Parathyroid adenoma (tissue), 2 donors: ENCODE results near the gene FAM78A.

ENCODE experiments used
- H2AFZ ChIP-seq: fragments of 300-600 bp; sonication (generic); one replicate; pipeline ENCODE4 v1.7.0; 2017; ENCODE audit warnings: antibody characterized with exemption, mild to moderate bottlenecking
- H3K27ac ChIP-seq: fragments of 300-600 bp; sonication (generic); one replicate; pipeline ENCODE4 v1.7.0; 2017
- H3K27me3 ChIP-seq: fragments of 300-600 bp; sonication (generic); one replicate; pipeline ENCODE4 v1.7.0; 2017; ENCODE audit warnings: low read length; ENCODE audit not compliant: control insufficient read depth, insufficient read depth
- H3K36me3 ChIP-seq: fragments of 300-600 bp; sonication (generic); one replicate; pipeline ENCODE4 v1.7.0; 2017; ENCODE audit warnings: low read length; ENCODE audit not compliant: control insufficient read depth, insufficient read depth
- H3K4me1 ChIP-seq: fragments of 300-600 bp; sonication (generic); one replicate; pipeline ENCODE4 v1.7.0; 2017; ENCODE audit warnings: control low read depth
- H3K4me2 ChIP-seq: fragments of 300-600 bp; sonication (generic); one replicate; pipeline ENCODE4 v1.7.0; 2017; ENCODE audit warnings: low read length
- H3K4me3 ChIP-seq: fragments of 300-600 bp; sonication (generic); one replicate; pipeline ENCODE4 v1.7.0; 2017; ENCODE audit warnings: low read depth, low read length
- H3K79me2 ChIP-seq: fragments of 300-600 bp; sonication (generic); one replicate; pipeline ENCODE4 v1.7.0; 2017; ENCODE audit warnings: control low read depth
- H3K9ac ChIP-seq: fragments of 300-600 bp; sonication (generic); one replicate; pipeline ENCODE4 v1.7.0; 2017; ENCODE audit warnings: mild to moderate bottlenecking
- H3K9me3 ChIP-seq: fragments of 300-600 bp; sonication (generic); one replicate; pipeline ENCODE4 v1.7.0; 2017; ENCODE audit warnings: low read length; ENCODE audit not compliant: control insufficient read depth
- TF ChIP-seq, protein P1 (sequence below): fragments of 300-600 bp; sonication (generic); IDR thresholded peaks from one replicate; pipeline ENCODE4 v1.7.0; 2017; ENCODE audit warnings: antibody characterized with exemption, mild to moderate bottlenecking
- donor health status: primary hyperparathyroidism.

Gene FAM78A

GRCh38 chr9:131258698-131259431, 17.4 kb downstream of the FAM78A start:
- H3K4me3 ChIP-seq: no peak overlapping the region
- no peaks in the 10 kb centered on the region for H3K4me1 ChIP-seq
- TF ChIP-seq, protein P1, sequence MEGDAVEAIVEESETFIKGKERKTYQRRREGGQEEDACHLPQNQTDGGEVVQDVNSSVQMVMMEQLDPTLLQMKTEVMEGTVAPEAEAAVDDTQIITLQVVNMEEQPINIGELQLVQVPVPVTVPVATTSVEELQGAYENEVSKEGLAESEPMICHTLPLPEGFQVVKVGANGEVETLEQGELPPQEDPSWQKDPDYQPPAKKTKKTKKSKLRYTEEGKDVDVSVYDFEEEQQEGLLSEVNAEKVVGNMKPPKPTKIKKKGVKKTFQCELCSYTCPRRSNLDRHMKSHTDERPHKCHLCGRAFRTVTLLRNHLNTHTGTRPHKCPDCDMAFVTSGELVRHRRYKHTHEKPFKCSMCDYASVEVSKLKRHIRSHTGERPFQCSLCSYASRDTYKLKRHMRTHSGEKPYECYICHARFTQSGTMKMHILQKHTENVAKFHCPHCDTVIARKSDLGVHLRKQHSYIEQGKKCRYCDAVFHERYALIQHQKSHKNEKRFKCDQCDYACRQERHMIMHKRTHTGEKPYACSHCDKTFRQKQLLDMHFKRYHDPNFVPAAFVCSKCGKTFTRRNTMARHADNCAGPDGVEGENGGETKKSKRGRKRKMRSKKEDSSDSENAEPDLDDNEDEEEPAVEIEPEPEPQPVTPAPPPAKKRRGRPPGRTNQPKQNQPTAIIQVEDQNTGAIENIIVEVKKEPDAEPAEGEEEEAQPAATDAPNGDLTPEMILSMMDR: no peak
- no peak overlapping the region for H3K9ac ChIP-seq
- no peaks in the 10 kb centered on the region for H3K27me3 ChIP-seq
- H3K36me3 ChIP-seq: no peaks in the 10 kb centered on the region
- no peaks in the 10 kb centered on the region for H3K79me2 ChIP-seq
- H2AFZ ChIP-seq: no peak overlapping the region
- no peaks in the 10 kb centered on the region for H3K9me3 ChIP-seq
- H3K4me2 ChIP-seq: no peak overlapping the region
- no peak overlapping the region for H3K27ac ChIP-seq

GRCh38 chr9:131258186-131258585, 18.1 kb downstream of the FAM78A start:
- TF ChIP-seq, protein P1: no peak
- Histone ChIP-seq H3K36me3 (no peaks in the 10 kb centered on the region), H3K4me1 (no peaks in the 10 kb centered on the region), H3K27ac (no peak overlapping the region), H3K79me2 (no peaks in the 10 kb centered on the region), H3K9ac (no peak overlapping the region), H2AFZ (no peak overlapping the region), H3K9me3 (no peaks in the 10 kb centered on the region), H3K4me3 (no peak overlapping the region), H3K27me3 (no peaks in the 10 kb centered on the region), H3K4me2 (no peak overlapping the region)

DNA sequence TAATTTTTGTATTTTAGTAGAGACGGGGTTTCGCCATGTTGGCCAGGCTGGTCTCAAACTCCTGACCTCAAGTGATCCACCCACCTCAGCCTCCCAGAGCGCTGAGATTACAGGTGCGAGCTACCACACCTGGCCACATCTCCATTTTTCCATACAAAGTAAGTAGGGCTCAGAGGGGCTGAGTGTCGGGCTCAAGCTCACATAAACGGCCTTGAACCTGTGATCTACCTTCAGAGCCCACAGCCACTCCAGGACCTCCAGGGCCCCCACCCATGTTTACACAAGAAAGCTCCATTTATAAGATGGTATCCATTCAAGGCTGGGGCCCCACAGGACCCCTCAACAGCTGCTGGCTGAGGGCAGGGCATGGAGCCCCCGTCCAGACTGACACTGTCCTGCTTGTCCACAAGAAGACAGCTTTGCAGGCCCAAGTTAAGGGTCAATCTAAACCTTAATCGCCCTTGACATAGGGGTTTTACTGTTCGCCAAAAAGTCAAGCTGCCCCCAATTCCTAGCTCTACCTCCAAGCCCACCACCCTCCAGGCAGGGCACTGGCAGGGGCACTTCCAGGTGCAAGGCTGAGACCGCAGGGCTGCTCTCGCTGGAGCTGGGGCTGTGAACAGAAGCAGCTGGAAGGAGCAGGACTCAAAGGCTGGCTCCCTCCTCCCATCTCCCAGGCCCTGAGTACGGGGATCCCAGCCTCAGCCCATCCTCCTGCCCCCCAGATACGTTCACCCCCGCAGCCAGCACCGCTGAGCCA, 18.9 kb downstream of the FAM78A start:
- no peak overlapping the region for H3K4me2 ChIP-seq
- no peaks in the 10 kb centered on the region for H3K9me3 ChIP-seq
- no peak overlapping the region for H3K27ac ChIP-seq
- no peaks in the 10 kb centered on the region for H3K4me1 ChIP-seq
- H2AFZ ChIP-seq: no peak overlapping the region
- H3K79me2 ChIP-seq: no peaks in the 10 kb centered on the region
- TF ChIP-seq, protein P1: no peak
- no peaks in the 10 kb centered on the region for H3K27me3 ChIP-seq
- H3K4me3 ChIP-seq: no peak overlapping the region
- H3K36me3 ChIP-seq: no peaks in the 10 kb centered on the region
- H3K9ac ChIP-seq: no peak overlapping the region

DNA sequence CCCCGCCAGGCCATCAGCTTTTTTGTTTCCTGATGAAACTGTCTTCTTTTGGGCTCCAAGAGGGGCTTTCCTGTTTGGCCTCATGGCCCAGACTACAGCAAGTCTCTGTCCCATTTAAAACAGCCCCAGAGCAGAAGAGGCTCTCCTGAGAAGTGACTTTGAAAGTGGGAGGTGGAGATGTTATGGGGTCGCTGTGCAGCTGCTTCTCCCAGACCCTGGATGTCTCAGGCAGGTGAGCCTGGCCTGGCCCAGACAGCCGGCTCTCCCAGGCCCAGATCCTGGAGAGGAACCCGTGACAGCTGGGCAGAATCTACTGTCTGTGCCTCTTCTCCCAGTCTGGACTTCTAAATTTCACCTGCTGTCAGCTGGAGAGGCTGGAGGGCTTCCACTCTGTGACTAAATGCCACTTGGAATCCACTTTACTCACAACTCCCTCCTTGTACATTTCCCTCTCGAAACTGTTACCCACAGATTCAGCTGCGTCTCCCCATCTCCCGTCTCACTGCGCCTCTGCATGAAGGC, 20.6 kb downstream of the FAM78A start:
- H3K4me1 ChIP-seq: no peaks in the 10 kb centered on the region
- H3K9ac ChIP-seq: no peak overlapping the region
- no peaks in the 10 kb centered on the region for H3K27me3 ChIP-seq
- no peaks in the 10 kb centered on the region for H3K9me3 ChIP-seq
- H3K36me3 ChIP-seq: no peaks in the 10 kb centered on the region
- TF ChIP-seq, protein P1: no peak
- no peak overlapping the region for H3K27ac ChIP-seq
- no peak overlapping the region for H3K4me2 ChIP-seq
- H2AFZ ChIP-seq: no peak overlapping the region
- H3K79me2 ChIP-seq: no peaks in the 10 kb centered on the region
- H3K4me3 ChIP-seq: no peak overlapping the region
